IMR-90 (cell line): ENCODE measurements around the gene DBT.
"Not testable (repeated sequence)": the region's sequence is repeated elsewhere in the genome, so short reads cannot be mapped to it uniquely, and the experiment has no call there.

Experiments
- BHLHE40 ChIP-seq: fragments of 150-350 bp; IDR thresholded peaks from 2 replicates; pipeline ENCODE4 v1.6.1; 2016; ENCODE audit warnings: mild to moderate bottlenecking, low read depth, low read length
- MAFK ChIP-seq: IDR thresholded peaks from 2 replicates; pipeline ENCODE4 v1.6.1; 2012; ENCODE audit warnings: low read depth, low read length, improper control_type of control experiment
- MXI1 ChIP-seq: IDR thresholded peaks from 2 replicates; pipeline ENCODE4 v1.6.1; 2012; ENCODE audit warnings: low read depth, mild to moderate bottlenecking, low read length, moderate library complexity, borderline replicate concordance
- POLR2A ChIP-seq: IDR thresholded peaks from 2 replicates; pipeline ENCODE4 v1.6.1; 2012; ENCODE audit warnings: mild to moderate bottlenecking, low read depth, low read length
- RAD21 ChIP-seq: IDR thresholded peaks from 2 replicates; pipeline ENCODE4 v1.6.1; 2012; ENCODE audit warnings: low read length, improper control_type of control experiment
- RCOR1 ChIP-seq: IDR thresholded peaks from 2 replicates; pipeline ENCODE4 v1.6.1; 2012; ENCODE audit warnings: mild to moderate bottlenecking, low read length, improper control_type of control experiment; ENCODE audit not compliant: insufficient replicate concordance
- SMC3 ChIP-seq: fragments of 150-350 bp; IDR thresholded peaks from 2 replicates; pipeline ENCODE4 v1.6.1; 2016; ENCODE audit warnings: low read depth, mild to moderate bottlenecking, antibody characterized with exemption, low read length, moderate library complexity
- TF ChIP-seq, protein P1 (sequence below): conservative IDR thresholded peaks from 2 replicates; pipeline ENCODE4 v1.5.1; 2012; ENCODE audit warnings: mild to moderate bottlenecking, low read depth, low read length, improper control_type of control experiment
- TF ChIP-seq, protein P2 (sequence below): fragments of 150-350 bp; IDR thresholded peaks from 2 replicates; pipeline ENCODE4 v1.6.1; 2017; ENCODE audit warnings: mild to moderate bottlenecking, antibody characterized with exemption, low read length, low read depth
- TF ChIP-seq, protein P3 (sequence below): fragments of 150-350 bp; IDR thresholded peaks from 2 replicates; pipeline ENCODE4 v1.6.1; 2016; ENCODE audit warnings: low read depth, mild to moderate bottlenecking, low read length, moderate library complexity, borderline replicate concordance

DNA sequence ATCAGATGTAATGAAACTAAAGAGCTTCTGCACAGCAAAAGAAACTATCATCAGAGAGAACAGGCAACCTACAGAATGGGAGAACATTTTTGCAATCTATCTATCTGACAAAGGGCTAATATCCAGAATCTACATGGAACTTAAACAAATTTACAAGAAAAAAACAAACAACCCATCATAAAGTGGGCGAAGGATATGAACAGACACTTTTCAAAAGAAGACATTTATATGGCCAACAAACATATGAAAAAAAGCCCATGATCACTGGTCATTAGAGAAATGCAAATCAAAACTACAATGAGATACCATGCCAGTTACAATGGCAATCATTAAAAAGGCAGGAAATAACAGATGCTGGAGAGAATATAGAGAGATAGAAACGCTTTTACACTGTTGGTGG, 44.5 kb downstream of the DBT start:
- TF ChIP-seq, protein P1, sequence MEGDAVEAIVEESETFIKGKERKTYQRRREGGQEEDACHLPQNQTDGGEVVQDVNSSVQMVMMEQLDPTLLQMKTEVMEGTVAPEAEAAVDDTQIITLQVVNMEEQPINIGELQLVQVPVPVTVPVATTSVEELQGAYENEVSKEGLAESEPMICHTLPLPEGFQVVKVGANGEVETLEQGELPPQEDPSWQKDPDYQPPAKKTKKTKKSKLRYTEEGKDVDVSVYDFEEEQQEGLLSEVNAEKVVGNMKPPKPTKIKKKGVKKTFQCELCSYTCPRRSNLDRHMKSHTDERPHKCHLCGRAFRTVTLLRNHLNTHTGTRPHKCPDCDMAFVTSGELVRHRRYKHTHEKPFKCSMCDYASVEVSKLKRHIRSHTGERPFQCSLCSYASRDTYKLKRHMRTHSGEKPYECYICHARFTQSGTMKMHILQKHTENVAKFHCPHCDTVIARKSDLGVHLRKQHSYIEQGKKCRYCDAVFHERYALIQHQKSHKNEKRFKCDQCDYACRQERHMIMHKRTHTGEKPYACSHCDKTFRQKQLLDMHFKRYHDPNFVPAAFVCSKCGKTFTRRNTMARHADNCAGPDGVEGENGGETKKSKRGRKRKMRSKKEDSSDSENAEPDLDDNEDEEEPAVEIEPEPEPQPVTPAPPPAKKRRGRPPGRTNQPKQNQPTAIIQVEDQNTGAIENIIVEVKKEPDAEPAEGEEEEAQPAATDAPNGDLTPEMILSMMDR, result not testable (repeated sequence)
- not testable (repeated sequence) for TF ChIP-seq POLR2A, SMC3, MXI1, MAFK, RCOR1, RAD21, BHLHE40
- TF ChIP-seq, protein P2, sequence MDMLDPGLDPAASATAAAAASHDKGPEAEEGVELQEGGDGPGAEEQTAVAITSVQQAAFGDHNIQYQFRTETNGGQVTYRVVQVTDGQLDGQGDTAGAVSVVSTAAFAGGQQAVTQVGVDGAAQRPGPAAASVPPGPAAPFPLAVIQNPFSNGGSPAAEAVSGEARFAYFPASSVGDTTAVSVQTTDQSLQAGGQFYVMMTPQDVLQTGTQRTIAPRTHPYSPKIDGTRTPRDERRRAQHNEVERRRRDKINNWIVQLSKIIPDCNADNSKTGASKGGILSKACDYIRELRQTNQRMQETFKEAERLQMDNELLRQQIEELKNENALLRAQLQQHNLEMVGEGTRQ, result not testable (repeated sequence)
- TF ChIP-seq, protein P3, sequence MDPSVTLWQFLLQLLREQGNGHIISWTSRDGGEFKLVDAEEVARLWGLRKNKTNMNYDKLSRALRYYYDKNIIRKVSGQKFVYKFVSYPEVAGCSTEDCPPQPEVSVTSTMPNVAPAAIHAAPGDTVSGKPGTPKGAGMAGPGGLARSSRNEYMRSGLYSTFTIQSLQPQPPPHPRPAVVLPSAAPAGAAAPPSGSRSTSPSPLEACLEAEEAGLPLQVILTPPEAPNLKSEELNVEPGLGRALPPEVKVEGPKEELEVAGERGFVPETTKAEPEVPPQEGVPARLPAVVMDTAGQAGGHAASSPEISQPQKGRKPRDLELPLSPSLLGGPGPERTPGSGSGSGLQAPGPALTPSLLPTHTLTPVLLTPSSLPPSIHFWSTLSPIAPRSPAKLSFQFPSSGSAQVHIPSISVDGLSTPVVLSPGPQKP, result not testable (repeated sequence)
